Measurements from ENCODE around the gene PHF2.

DNA sequence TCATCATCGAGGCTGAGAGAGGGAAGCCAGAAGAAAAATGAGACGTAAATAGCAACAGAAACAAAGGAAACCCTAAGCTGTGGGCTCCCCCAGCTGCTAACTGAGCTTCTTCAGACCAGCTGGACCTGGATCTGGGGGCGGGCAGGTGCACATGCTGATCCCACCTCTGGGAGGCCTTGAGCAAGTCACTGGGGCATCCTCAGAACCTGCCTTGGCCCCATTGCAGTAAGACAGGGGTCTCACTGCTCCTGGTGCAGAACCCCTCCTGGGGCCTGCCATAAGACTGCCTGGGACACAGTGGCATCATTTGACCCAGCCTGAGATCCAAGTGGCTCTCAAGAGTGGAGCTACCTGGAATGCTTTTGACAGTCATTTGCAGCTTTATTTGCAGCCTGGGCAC lies 77.4 kb downstream of the PHF2 start:
- TF ChIP-seq, protein P1, sequence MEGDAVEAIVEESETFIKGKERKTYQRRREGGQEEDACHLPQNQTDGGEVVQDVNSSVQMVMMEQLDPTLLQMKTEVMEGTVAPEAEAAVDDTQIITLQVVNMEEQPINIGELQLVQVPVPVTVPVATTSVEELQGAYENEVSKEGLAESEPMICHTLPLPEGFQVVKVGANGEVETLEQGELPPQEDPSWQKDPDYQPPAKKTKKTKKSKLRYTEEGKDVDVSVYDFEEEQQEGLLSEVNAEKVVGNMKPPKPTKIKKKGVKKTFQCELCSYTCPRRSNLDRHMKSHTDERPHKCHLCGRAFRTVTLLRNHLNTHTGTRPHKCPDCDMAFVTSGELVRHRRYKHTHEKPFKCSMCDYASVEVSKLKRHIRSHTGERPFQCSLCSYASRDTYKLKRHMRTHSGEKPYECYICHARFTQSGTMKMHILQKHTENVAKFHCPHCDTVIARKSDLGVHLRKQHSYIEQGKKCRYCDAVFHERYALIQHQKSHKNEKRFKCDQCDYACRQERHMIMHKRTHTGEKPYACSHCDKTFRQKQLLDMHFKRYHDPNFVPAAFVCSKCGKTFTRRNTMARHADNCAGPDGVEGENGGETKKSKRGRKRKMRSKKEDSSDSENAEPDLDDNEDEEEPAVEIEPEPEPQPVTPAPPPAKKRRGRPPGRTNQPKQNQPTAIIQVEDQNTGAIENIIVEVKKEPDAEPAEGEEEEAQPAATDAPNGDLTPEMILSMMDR (IDR thresholded peaks at IDR 0.05), result no peak
- TF ChIP-seq POLR2A (IDR thresholded peaks at IDR 0.05) (no peak), POLR2AphosphoS5 (IDR thresholded peaks at IDR 0.05) (no peak), EP300 (IDR thresholded peaks at IDR 0.05) (no peak)

All from suprapubic skin (tissue), 4 donors.